ENCODE measurements around the gene ARMC6.

ARMC6 gene

GRCh38 chr19:19107654-19108053, 74.3 kb downstream of the ARMC6 start:
- no peak for DNase-seq (ENCODE audit: low read depth)

All from activated T-cell treated with anti-CD3 and anti-CD28 coated beads for 24 hours (primary cell).